ENCODE measurements around the gene GAPVD1. TPM values are rescaled to one million over a fixed set of nuclear protein-coding genes. Genes with fewer than 3 reads are reported as not detected.

Gene GAPVD1
- total RNA-seq, 1 donor from 2014 or later = 31.1 TPM

DNA sequence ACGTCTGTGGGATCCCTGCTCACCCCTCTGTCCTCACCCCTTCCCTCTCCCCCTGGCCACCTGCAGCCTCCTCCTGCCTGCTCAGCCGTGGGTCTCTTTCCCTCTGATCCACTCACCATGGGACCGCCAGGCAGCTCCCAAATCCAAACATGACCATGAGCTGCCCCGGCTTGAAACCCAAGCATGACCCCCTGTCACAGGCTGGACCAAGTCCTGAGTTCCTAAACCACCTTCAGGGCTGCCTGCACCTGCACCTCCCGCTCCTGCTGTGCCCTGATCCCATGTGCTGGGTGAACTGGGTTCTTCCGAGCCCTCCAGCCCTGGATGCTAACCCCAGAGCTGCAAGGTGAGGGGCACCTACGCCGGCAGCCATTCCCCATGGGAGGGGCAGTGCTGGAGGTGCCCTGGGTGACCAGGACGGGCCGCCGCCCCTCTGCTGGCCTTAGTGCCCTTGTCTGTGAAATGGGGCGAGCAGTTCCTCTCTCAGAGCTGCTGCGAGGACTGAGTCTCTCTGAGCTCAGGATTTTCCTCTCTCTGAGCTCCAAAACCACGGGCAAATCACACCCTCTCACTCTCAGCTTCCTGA lies 149.6 kb downstream of the GAPVD1 start:
- DNase-seq (ENCODE audit: low spot score) = no peak
- intact Hi-C loops (cut with DNase I) = no loop called here

DNA sequence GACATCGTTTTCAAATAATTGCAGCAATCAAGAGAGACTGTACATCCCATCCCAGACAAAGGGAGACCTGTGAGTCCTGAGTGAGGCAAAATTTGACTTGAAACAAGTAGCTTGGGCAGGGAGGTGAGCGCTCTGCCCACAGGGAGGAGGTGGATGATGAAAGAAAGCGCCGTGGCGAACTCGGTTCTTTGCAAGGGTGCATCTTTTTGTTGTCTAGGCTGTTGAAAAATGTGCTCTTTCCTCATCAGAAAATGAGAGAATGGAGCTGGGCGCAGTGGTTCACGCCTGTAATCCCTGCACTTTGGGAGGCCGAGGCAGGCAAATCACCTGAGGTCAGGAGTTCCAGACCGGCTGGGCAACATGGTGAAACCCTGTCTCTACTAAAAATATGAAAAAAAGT lies 150.5 kb downstream of the GAPVD1 start:
- DNase-seq (ENCODE audit: low spot score) = no peak

DNA sequence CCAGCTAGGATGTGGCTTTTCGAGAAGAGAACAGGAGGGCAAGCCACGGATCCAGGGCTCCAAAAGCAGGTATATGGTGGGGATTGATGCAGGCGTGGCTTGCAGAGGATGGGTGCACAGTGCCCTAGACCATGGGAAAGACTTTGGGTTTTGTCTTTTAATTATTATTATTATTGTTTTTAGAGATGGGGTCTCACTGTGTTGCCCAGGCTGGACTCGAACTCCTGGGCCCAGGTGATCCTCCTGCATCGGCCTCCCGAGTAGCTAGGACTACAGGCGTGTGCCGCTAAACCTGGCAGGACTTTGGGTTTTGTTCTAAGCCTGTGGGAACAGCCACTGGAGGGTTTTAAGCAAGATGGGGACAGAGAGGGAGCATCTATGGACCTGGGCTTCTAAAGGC lies 152.0 kb downstream of the GAPVD1 start:
- DNase-seq (ENCODE audit: low spot score) = no peak
- intact Hi-C loops (cut with DNase I) = no loop called here

More for the DNA sequence above, 150.5 kb downstream of the GAPVD1 start:
- intact Hi-C loops (cut with DNase I) = no loop called here

DNA sequence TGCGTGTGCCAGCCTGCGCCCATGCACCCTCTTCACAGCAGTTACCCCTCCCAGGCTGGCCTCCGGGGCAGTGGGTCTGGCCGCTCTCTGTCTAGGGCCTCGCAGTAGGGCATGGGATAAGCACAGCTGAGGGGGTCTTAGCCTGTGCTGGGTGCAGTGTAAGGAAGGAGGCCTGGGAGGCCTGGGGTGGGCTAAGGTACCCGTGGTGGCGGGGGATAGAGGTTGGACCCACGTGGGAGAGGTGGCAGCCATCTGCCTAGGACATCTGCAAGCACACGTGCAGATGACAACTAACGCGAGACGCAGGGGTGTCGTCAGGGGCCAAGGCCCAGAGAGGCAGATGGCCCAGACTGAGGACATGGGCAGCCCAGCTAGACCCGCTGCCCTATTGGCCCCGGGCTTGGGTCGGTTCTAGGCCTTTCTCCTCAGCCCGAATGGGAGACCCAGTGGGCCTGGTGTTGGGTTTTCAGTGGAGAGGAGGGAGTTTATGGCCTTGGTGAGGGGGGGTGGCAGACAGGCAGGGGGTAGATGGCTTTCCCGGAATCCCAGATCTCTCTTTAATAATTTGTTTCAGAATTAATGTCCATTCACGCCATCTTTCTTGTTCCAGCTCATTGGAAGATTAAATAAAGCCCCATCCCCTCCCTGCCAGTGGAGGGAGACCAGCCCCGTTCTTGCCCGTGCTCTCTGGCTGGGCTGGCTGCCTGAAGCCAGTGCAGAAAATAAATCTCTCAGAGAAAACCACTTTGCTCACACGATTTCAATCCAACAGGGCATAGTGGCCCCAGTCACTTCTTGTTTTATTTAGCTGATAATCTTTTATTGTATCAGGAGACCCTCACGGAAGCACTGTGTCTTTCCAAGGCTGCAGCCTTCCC lies 154.2 kb downstream of the GAPVD1 start:
- no peak for DNase-seq (ENCODE audit: low spot score)

DNA sequence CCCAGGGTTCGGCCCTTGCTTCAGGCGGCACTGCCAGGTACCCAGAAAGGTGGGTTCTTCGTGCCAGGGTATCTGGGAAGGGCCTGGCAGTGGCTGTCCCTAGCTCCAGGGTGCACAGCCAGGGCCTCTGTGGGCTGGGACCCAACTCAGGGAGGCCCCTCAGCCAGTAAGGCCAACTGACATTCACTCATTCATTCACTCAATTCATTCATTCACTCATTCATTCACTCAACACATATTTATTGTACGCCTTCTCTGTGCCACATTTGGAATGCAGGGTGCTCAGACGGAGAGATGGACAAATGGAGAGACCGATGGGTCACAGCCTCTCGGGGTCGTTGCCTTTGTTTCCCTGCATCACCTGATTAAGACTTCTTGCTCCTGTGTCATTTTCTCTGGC lies 154.9 kb downstream of the GAPVD1 start:
- no peak for DNase-seq (ENCODE audit: low spot score)
- intact Hi-C loops (cut with DNase I) = no loop called here

More for the DNA sequence above, 154.2 kb downstream of the GAPVD1 start:
- intact Hi-C loops (cut with DNase I) = no loop called here

Other genes with a start within 250 kb of the GAPVD1 start
- gene SCAI, start 118.3 kb upstream of the GAPVD1 start, total RNA-seq = 4.8 TPM
- gene PPP6C, start 72.0 kb upstream of the GAPVD1 start, total RNA-seq = 32.5 TPM
- 9.4 TPM for gene RABEPK, start 61.3 kb upstream of the GAPVD1 start, total RNA-seq
- gene HSPA5, start 20.5 kb upstream of the GAPVD1 start, total RNA-seq = 284 TPM

Measured in cardiac septum (tissue), 1 donor.